Prostate gland (tissue), 2 donors: ENCODE data around the gene BICC1.

Source experiments
- POLR2A ChIP-seq: fragments of 450-650 bp; IDR thresholded peaks from one replicate; pipeline ENCODE4 v1.6.1; 2016; ENCODE audit warnings: antibody characterized with exemption, mild to moderate bottlenecking
- TF ChIP-seq, protein P1 (sequence below), 4 experiments: fragments of 200-600 bp in 2 of 4; fragments of 450-650 bp in 2 of 4; sonication (generic) in 2 of 4; IDR thresholded peaks; 1 replicate in 3 of 4; 2 replicates in 1 of 4; pipeline ENCODE4 v1.5.1; 2016 to 2019; ENCODE audit warnings: antibody characterized with exemption in 4 of 4, mild to moderate bottlenecking in 2 of 4, moderate library complexity in 2 of 4

DNA sequence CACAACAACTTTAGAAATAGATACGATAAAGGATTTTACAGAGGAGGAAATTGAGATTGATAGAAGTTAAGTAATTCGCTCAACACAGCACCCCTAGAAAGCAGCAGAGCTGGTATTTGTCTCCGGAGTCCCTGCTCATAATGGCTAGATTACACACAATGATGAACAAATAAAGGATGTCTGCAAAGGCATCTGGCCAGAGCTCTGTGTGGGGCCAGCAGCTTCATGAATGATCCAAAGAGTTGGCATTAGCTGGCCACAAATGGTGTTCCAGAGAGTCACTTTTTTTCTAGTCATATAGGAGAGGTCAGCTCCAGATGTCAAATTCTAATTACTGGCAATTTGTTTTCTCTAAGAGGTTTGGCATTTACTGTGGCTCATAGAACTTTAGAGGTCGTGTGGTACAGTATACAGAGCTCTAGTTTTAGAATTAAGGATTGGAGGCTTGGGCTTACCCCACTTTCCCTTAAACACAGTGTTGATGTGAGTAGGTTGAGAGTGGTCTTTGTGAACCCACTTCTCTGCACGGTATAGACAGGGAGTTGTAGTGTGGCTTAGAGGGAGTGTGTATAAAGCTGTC, 186.2 kb downstream of the BICC1 start:
- TF ChIP-seq, protein P1, sequence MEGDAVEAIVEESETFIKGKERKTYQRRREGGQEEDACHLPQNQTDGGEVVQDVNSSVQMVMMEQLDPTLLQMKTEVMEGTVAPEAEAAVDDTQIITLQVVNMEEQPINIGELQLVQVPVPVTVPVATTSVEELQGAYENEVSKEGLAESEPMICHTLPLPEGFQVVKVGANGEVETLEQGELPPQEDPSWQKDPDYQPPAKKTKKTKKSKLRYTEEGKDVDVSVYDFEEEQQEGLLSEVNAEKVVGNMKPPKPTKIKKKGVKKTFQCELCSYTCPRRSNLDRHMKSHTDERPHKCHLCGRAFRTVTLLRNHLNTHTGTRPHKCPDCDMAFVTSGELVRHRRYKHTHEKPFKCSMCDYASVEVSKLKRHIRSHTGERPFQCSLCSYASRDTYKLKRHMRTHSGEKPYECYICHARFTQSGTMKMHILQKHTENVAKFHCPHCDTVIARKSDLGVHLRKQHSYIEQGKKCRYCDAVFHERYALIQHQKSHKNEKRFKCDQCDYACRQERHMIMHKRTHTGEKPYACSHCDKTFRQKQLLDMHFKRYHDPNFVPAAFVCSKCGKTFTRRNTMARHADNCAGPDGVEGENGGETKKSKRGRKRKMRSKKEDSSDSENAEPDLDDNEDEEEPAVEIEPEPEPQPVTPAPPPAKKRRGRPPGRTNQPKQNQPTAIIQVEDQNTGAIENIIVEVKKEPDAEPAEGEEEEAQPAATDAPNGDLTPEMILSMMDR (IDR thresholded peaks at IDR 0.05), result no peak
- TF ChIP-seq POLR2A, result no peak
